A172 (cell line): ENCODE results near the gene APCDD1L. TPM values are rescaled to one million over a fixed set of nuclear protein-coding genes. Genes with fewer than 3 reads are reported as not detected.

Experiments used
- DNase-seq: peaks from one replicate; pipeline ENCODE4 v3.0.0-alpha.2; 2015; ENCODE audit warnings: low spot score
- total RNA-seq: library from RNA; depleted of rRNA; stranded (reverse); fragments of >200 nt; shearing (Covaris generic); gene quantifications from 2 replicates; pipeline ENCODE4 v1.2.3, GENCODE V29; 2014; rRNA removed

The APCDD1L gene
- 0.78 and 2.4 TPM in 2 replicates for total RNA-seq

- DNase-seq = peak; percentile 62
Observed at GRCh38 chr20:58515233-58516212, at the start of gene APCDD1L. Gene APCDD1L, minus strand, starts transcription at chr20:58515399. Its CDS starts 692 bp downstream, at chr20:58514707.

- no peak for DNase-seq
Observed at GRCh38 chr20:58559368-58559729, 44.1 kb upstream of the APCDD1L start.

GRCh38 chr20:58558486-58559367 is 43.5 kb upstream of the APCDD1L start:
- DNase-seq = no peak

- no peak for DNase-seq
Observed at GRCh38 chr20:58557733-58558342, 42.6 kb upstream of the APCDD1L start.

GRCh38 chr20:58556961-58557360 is 41.8 kb upstream of the APCDD1L start:
- DNase-seq = no peak

- peak; percentile 94 for DNase-seq
Observed at GRCh38 chr20:58555078-58555765, 40.0 kb upstream of the APCDD1L start.

- no peak for DNase-seq
Observed at GRCh38 chr20:58554541-58554940, 39.3 kb upstream of the APCDD1L start.

- peak; percentile 37 for DNase-seq
Observed at GRCh38 chr20:58553841-58554240, 38.6 kb upstream of the APCDD1L start.

- DNase-seq = no peak
Observed at GRCh38 chr20:58553166-58553696, 38.0 kb upstream of the APCDD1L start.

- no peak for DNase-seq
Observed at GRCh38 chr20:58552366-58552934, 37.3 kb upstream of the APCDD1L start.

GRCh38 chr20:58551631-58552030 is 36.4 kb upstream of the APCDD1L start:
- no peak for DNase-seq

GRCh38 chr20:58550275-58551059 is 35.3 kb upstream of the APCDD1L start:
- peak; percentile 67 for DNase-seq

GRCh38 chr20:58549231-58550209 is 34.3 kb upstream of the APCDD1L start:
- no peak for DNase-seq

- peak; percentile 55 for DNase-seq
Observed at GRCh38 chr20:58547623-58548475, 32.6 kb upstream of the APCDD1L start.

GRCh38 chr20:58546756-58547622 is 31.8 kb upstream of the APCDD1L start:
- DNase-seq = no peak

- DNase-seq = no peak
Observed at GRCh38 chr20:58546416-58546711, 31.2 kb upstream of the APCDD1L start.
